ENCODE results near the gene SPIRE1. TPM values are rescaled to one million over a fixed set of nuclear protein-coding genes. Genes with fewer than 3 reads are reported as not detected.

Gene SPIRE1
- total and polyA plus RNA-seq, 2 of the 4 experiments (the other 2 are of a cell fraction) = 11.6 to 31.4 TPM

DNA sequence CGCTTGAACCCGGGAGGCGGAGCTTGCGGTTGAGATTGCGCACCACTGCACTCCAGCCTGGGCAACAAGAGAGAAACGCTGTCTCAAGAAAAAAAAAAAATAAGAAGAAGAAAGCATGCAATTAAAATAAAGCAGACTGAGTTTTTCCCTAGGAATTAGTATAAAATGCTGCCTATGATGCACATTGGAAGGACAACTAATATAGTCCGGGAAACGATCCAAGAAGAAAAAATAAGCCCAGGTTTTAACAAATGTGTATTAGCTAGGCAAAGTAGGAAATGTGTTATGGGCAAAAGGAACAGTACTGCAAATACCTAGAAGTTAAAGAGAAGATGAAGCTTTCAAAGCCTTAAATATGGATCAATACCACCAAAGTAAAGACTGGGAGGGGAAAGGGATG is 64.0 kb downstream of the SPIRE1 start:
- Histone ChIP-seq H3K9me1 (ENCODE audit: insufficient read depth, low read length) (peaks cover 10% of the 10 kb centered on the region), H4K91ac (ENCODE audit: insufficient read depth, low read depth, low read length) (no peak overlapping the region), H2BK120ac (ENCODE audit: low read depth, low read length) (no peak overlapping the region), H3K4ac (ENCODE audit: low read depth, low read length) (no peak overlapping the region), H4K5ac (ENCODE audit: low read depth, low read length) (no peak overlapping the region), H3K27ac (ENCODE audit: insufficient read depth, low read length) (no peak overlapping the region), H2AK9ac (replicated peaks; ENCODE audit: low read depth, low read length, poor library complexity) (no peak overlapping the region), H3K56ac (ENCODE audit: extremely low read depth, insufficient read depth, low read length) (no peak overlapping the region), H2BK15ac (ENCODE audit: low read depth, low read length) (no peak overlapping the region), H3K18ac (ENCODE audit: low read depth, low read length) (no peak overlapping the region), H2BK5ac (ENCODE audit: low read depth, low read length, poor library complexity, severe bottlenecking) (no peak overlapping the region), H3K4me3 (ENCODE audit: insufficient read depth, low read depth, low read length) (no peak overlapping the region), H3K4me2 (ENCODE audit: low read depth, low read length) (no peak overlapping the region), H4K20me1 (ENCODE audit: insufficient read depth, low read length) (peaks cover 3% of the 10 kb centered on the region; the same call in 1 of the 2 replicates), H3K27me3 (ENCODE audit: control insufficient read depth, insufficient read depth, low read length) (no peaks in the 10 kb centered on the region), H4K8ac (ENCODE audit: low read depth in 2 of 2, low read length in 2 of 2) (no peak overlapping the region), H3K23ac (ENCODE audit: low read depth, low read length) (no peak overlapping the region), H2AFZ (replicated peaks; ENCODE audit: low read length, poor library complexity) (no peak overlapping the region), H3K9ac (ENCODE audit: low read depth, low read length) (no peak overlapping the region), H3K9me3 (ENCODE audit: control insufficient read depth, insufficient read depth, low read length) (no peaks in the 10 kb centered on the region), H3K4me1 (ENCODE audit: control insufficient read depth, insufficient read depth, low read length) (peaks cover 8% of the 10 kb centered on the region), H2AK5ac (ENCODE audit: low read depth, low read length) (no peak overlapping the region), H3K14ac (replicated peaks; ENCODE audit: low read depth, low read length) (no peak overlapping the region), H3K36me3 (ENCODE audit: control insufficient read depth, insufficient read depth, low read length) (no peaks in the 10 kb centered on the region), H2BK20ac (ENCODE audit: low read depth, low read length) (no peak overlapping the region), H3K79me1 (ENCODE audit: low read depth in 1 of 2, low read length in 2 of 2) (peaks cover 24 to 45% of the 10 kb centered on the region in 2 experiments)
- WGBS, 2 experiments (ENCODE audit: extremely low coverage in 2 of 2, insufficient read length in 1 of 2) = no CpG with 5 or more reads among the region's 8 CpGs
- no peak for TF ChIP-seq BHLHE40 (IDR thresholded peaks at IDR 0.05; ENCODE audit: low read depth, low read length)
- TF ChIP-seq CEBPB (IDR thresholded peaks at IDR 0.05; ENCODE audit: low read depth, low read length) = no peak
- TF ChIP-seq, protein P1, sequence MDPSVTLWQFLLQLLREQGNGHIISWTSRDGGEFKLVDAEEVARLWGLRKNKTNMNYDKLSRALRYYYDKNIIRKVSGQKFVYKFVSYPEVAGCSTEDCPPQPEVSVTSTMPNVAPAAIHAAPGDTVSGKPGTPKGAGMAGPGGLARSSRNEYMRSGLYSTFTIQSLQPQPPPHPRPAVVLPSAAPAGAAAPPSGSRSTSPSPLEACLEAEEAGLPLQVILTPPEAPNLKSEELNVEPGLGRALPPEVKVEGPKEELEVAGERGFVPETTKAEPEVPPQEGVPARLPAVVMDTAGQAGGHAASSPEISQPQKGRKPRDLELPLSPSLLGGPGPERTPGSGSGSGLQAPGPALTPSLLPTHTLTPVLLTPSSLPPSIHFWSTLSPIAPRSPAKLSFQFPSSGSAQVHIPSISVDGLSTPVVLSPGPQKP (IDR thresholded peaks at IDR 0.05; ENCODE audit: borderline replicate concordance, low read depth, low read length) = no peak
- TF ChIP-seq, protein P2, sequence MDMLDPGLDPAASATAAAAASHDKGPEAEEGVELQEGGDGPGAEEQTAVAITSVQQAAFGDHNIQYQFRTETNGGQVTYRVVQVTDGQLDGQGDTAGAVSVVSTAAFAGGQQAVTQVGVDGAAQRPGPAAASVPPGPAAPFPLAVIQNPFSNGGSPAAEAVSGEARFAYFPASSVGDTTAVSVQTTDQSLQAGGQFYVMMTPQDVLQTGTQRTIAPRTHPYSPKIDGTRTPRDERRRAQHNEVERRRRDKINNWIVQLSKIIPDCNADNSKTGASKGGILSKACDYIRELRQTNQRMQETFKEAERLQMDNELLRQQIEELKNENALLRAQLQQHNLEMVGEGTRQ (IDR thresholded peaks at IDR 0.05; ENCODE audit: low read depth, low read length) = no peak
- no peak for TF ChIP-seq POLR2A (IDR thresholded peaks at IDR 0.05; ENCODE audit: low read depth, low read length)
- no peak for TF ChIP-seq MAZ (IDR thresholded peaks at IDR 0.05; ENCODE audit: borderline replicate concordance, low read depth, low read length)
- no peak for TF ChIP-seq MAFK (IDR thresholded peaks at IDR 0.05; ENCODE audit: low read depth, low read length)
- no peak for TF ChIP-seq CHD1 (IDR thresholded peaks at IDR 0.05; ENCODE audit: low read depth, low read length)
- TF ChIP-seq FOS (IDR thresholded peaks at IDR 0.05; ENCODE audit: low read depth, low read length) = no peak
- TF ChIP-seq RFX5 (IDR thresholded peaks at IDR 0.05; ENCODE audit: low read depth, low read length) = no peak
- no peak for TF ChIP-seq NFE2L2 (IDR thresholded peaks at IDR 0.05; ENCODE audit: low read depth, low read length)
- TF ChIP-seq, protein P3, sequence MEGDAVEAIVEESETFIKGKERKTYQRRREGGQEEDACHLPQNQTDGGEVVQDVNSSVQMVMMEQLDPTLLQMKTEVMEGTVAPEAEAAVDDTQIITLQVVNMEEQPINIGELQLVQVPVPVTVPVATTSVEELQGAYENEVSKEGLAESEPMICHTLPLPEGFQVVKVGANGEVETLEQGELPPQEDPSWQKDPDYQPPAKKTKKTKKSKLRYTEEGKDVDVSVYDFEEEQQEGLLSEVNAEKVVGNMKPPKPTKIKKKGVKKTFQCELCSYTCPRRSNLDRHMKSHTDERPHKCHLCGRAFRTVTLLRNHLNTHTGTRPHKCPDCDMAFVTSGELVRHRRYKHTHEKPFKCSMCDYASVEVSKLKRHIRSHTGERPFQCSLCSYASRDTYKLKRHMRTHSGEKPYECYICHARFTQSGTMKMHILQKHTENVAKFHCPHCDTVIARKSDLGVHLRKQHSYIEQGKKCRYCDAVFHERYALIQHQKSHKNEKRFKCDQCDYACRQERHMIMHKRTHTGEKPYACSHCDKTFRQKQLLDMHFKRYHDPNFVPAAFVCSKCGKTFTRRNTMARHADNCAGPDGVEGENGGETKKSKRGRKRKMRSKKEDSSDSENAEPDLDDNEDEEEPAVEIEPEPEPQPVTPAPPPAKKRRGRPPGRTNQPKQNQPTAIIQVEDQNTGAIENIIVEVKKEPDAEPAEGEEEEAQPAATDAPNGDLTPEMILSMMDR (conservative IDR thresholded peaks at IDR 0.05; ENCODE audit: low read depth, low read length) = no peak
- no peak for TF ChIP-seq MXI1 (IDR thresholded peaks at IDR 0.05; ENCODE audit: borderline replicate concordance, low read depth, low read length)
- ATAC-seq (ENCODE audit: low read depth) (no peak), DNase-seq (peak; percentile 69)
- in situ Hi-C loops (cut with MboI; ENCODE audit: low sequenced_read_pairs) (no loop called here), intact Hi-C loops (cut with micrococcal nuclease) (no loop called here), dilution Hi-C loops (cut with HindIII; ENCODE audit: low sequenced_read_pairs, unreplicated experiment) (no loop called here)
- ChIA-PET POLR2A (ENCODE audit: unreplicated experiment) (no interaction called here), CTCF (no interaction called here)
- no TSS peak for BruUV-seq (replicated peaks)

Data from IMR-90 (cell line).